COLO668 (cell line): ENCODE results near the gene TRIM41.

Experiments used
- DNase-seq: peaks from one replicate; lab custom pipeline; 2025; ENCODE audit not compliant: unreplicated experiment; lab: John Stamatoyannopoulos, UW

The TRIM41 gene

GRCh38 chr5:181231432-181231831, 8.4 kb downstream of the TRIM41 start:
- no peak for DNase-seq

GRCh38 chr5:181232593-181232992, 9.5 kb downstream of the TRIM41 start:
- no peak for DNase-seq

GRCh38 chr5:181233088-181233800, 10.2 kb downstream of the TRIM41 start:
- no peak for DNase-seq

GRCh38 chr5:181233801-181234454, 10.8 kb downstream of the TRIM41 start:
- no peak for DNase-seq

GRCh38 chr5:181234455-181235306, 11.6 kb downstream of the TRIM41 start:
- no peak for DNase-seq

- no peak for DNase-seq
These were observed 12.2 kb downstream of the TRIM41 start for GRCh38 chr5:181235323-181235688.

- DNase-seq: no peak
These were observed 12.7 kb downstream of the TRIM41 start for GRCh38 chr5:181235689-181236366.

GRCh38 chr5:181236471-181236870, 13.4 kb downstream of the TRIM41 start:
- DNase-seq: no peak

GRCh38 chr5:181236954-181237641, 14.0 kb downstream of the TRIM41 start:
- DNase-seq: no peak

GRCh38 chr5:181237729-181238385, 14.8 kb downstream of the TRIM41 start:
- no peak for DNase-seq

- DNase-seq: no peak
These were observed 16.1 kb downstream of the TRIM41 start for GRCh38 chr5:181239062-181239663.

GRCh38 chr5:181241393-181241975, 18.4 kb downstream of the TRIM41 start:
- DNase-seq: no peak

GRCh38 chr5:181242031-181242451, 19.0 kb downstream of the TRIM41 start:
- no peak for DNase-seq

- DNase-seq: no peak
These were observed 20.0 kb downstream of the TRIM41 start for GRCh38 chr5:181243018-181243563.

- DNase-seq: no peak
These were observed 20.7 kb downstream of the TRIM41 start, which contains the start of gene RACK1 for GRCh38 chr5:181243564-181244343. Gene RACK1, minus strand, starts transcription at chr5:181243906. Its CDS starts 106 bp downstream, at chr5:181243800.

GRCh38 chr5:181245427-181246275, 22.6 kb downstream of the TRIM41 start:
- DNase-seq: no peak
